Ovary (tissue), 9 donors: ENCODE data around the gene RIN1. TPM values are rescaled to one million over a fixed set of nuclear protein-coding genes. Genes with fewer than 3 reads are reported as not detected.
A peak's percentile ranks its signal among the peaks of the same experiment; 100 is the strongest.

Experiments used
- DNase-seq, 5 donors: peaks; one replicate each; pipeline ENCODE4 v3.0.0-alpha.2; 2019 to 2020
- H3K27ac ChIP-seq, 2 donors: fragments of 200-600 bp; one replicate each; pipeline versions ENCODE4 v1.5.1 to v1.8.0; 2019 to 2022
- H3K27me3 ChIP-seq: fragments of 200-600 bp; one replicate; pipeline ENCODE4 v1.8.0; 2022
- H3K36me3 ChIP-seq: fragments of 200-600 bp; sonication (generic); one replicate; pipeline ENCODE4 v1.5.1; 2019
- H3K4me1 ChIP-seq: one replicate; pipeline ENCODE4 v1.8.1; 2013; ENCODE audit warnings: mild to moderate bottlenecking, moderate library complexity; ENCODE audit not compliant: insufficient read depth
- H3K4me3 ChIP-seq: fragments of 200-600 bp; sonication (generic); one replicate; pipeline ENCODE4 v1.5.1; 2017
- H3K9me3 ChIP-seq, 2 donors: fragments of 200-600 bp in 1 of 2; sonication (generic) in 1 of 2; one replicate each; pipeline versions ENCODE4 v1.5.1 to v1.8.1; 2013 to 2019; ENCODE audit warnings: mild to moderate bottlenecking in 1 of 2, moderate library complexity in 1 of 2
- EP300 ChIP-seq: sonication (generic); formaldehyde crosslinking; IDR thresholded peaks from one replicate; pipeline ENCODE4 v1.6.1; 2017; ENCODE audit warnings: antibody characterized with exemption
- POLR2A ChIP-seq: fragments of 450-650 bp; IDR thresholded peaks from one replicate; pipeline ENCODE4 v1.6.1; 2017; ENCODE audit warnings: antibody characterized with exemption, mild to moderate bottlenecking, moderate library complexity
- WGBS, 3 donors: extraction: QIAGEN DNeasy Blood & Tissue Kit in 1 of 3; methylation state at CpG; one replicate each; pipeline versions ENCODE4 v1.1.5 to v1.1.7; 2013 to 2017; 5-methylcytosine and 5-hydroxymethylcytosine counted together
- intact Hi-C, 4 donors: fragments of 100-400 bp; cut with DNase I; formaldehyde crosslinking; loops; one replicate each; pipeline versions ENCODE4 v1.11.0 to v1.15.1; 2022 to 2023
- polyA plus RNA-seq, 2 donors: library from polyadenylated mRNA; stranded (reverse); fragments of 200-250 nt in 1 of 2; fragments of 350-450 nt in 1 of 2; fragmentation: Illumina TruSeq in 1 of 2; extraction: RNeasy Lipid Tissue Mini Kit (QIAGEN cat#74804) in 1 of 2; gene quantifications; one replicate each; pipeline ENCODE4 v1.2.3, GENCODE V29; 2013 to 2014
- total RNA-seq, 7 donors: library from RNA; depleted of rRNA in 2 of 7; stranded (reverse); fragments of >200 nt in 2 of 7; fragmentation: NEBNext Ultra II Directional in 3 of 7; extraction: Animal tissue kit (Norgen Biotek cat#: 25700) in 3 of 7; gene quantifications; one replicate each; pipeline versions ENCODE4 v1.1.0 to v1.2.4, GENCODE V29; 2016 to 2023
- TF ChIP-seq, protein P1 (sequence below), 3 donors: fragments of 450-650 bp in 2 of 3; fragments of 200-600 bp in 1 of 3; IDR thresholded peaks; one replicate each; pipeline versions ENCODE4 v1.5.1 to v1.8.0; 2016 to 2022; ENCODE audit warnings: antibody characterized with exemption in 3 of 3, mild to moderate bottlenecking in 1 of 3
- donor health status: DM: no; HTN: no; CAD: no; lungs with moderate emphysema.
- donor health status: DM: no; HTN: no; CAD: no.
- donor health status: Bipolar disorder and iron deficiency.
- donor health status: DM: yes; HTN: yes; CAD: no.
- donor health status: DM: no; HTN: no; CAD: no.
- donor health status: DM: yes; HTN: yes; CAD: no.

The RIN1 gene
- total and polyA plus RNA-seq, 9 donors = 0.52 to 9.5 (median 5.0) TPM

DNA sequence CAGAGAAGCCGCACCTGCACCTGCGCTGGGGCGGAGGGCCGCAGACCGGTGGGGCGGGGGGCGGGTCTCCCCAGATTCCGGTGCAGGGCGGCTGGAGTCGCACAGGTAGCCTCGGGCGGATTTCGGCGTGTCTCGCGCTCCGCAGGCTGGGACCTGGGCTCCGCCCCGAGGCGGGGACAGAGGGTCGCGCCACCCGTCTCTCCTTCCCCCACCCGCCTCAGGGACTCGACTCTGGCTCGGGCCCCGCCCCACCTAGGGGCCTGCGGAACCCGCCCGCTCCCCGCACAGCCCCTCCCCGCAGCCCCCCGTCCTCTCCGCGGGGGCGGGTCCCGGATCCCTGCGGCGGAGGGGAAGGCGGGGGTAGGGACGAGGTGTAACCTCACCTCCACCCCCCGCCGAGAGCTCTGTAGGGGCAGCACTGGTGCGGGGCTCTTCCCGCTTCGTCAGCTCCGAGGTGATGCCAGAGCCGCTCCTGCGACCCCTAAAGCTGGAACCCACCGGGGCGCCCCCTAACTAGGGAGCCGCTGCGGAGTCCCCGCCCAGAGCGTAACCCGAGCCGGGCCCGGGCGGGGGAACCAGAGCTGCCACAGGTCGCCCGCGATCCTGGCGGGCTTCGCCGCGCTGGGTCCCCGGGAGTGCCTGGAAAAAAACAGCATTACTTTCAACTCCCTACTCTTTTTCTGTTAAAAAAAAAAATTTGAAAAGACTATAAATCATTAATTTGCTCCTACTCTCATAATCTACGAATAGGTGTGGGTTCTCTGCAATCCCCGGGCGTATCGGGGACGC, 35.6 kb upstream of the RIN1 start, which contains the start of gene SLC29A2:
TSS of gene SLC29A2 (minus strand) at position 134 of the 789 bp plus-strand sequence. CDS start 169 bp downstream, outside the sequence.
- H3K4me1 ChIP-seq = no peaks in the 10 kb centered on the region
- H3K27ac ChIP-seq = peak within 1 kb of the TSS; percentile 15 to 21
- H3K36me3 ChIP-seq = no peaks in the 10 kb centered on the region
- peak within 1 kb of the TSS; percentile 43 for H3K4me3 ChIP-seq
- WGBS, 3 donors = 1 to 3% (median 2%) methylated on average over 57 to 72 of the region's 72 CpGs
- no peaks in the 10 kb centered on the region for H3K9me3 ChIP-seq
- H3K27me3 ChIP-seq = no peaks in the 10 kb centered on the region
- intact Hi-C loops = no loop called here
- TF ChIP-seq, protein P1, sequence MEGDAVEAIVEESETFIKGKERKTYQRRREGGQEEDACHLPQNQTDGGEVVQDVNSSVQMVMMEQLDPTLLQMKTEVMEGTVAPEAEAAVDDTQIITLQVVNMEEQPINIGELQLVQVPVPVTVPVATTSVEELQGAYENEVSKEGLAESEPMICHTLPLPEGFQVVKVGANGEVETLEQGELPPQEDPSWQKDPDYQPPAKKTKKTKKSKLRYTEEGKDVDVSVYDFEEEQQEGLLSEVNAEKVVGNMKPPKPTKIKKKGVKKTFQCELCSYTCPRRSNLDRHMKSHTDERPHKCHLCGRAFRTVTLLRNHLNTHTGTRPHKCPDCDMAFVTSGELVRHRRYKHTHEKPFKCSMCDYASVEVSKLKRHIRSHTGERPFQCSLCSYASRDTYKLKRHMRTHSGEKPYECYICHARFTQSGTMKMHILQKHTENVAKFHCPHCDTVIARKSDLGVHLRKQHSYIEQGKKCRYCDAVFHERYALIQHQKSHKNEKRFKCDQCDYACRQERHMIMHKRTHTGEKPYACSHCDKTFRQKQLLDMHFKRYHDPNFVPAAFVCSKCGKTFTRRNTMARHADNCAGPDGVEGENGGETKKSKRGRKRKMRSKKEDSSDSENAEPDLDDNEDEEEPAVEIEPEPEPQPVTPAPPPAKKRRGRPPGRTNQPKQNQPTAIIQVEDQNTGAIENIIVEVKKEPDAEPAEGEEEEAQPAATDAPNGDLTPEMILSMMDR (IDR thresholded peaks at IDR 0.05) = no peak
- TF ChIP-seq EP300 (no peak), POLR2A (no peak)
- peak in 3 of 5 donors; percentile 17 to 52 (median 33) for DNase-seq

DNA sequence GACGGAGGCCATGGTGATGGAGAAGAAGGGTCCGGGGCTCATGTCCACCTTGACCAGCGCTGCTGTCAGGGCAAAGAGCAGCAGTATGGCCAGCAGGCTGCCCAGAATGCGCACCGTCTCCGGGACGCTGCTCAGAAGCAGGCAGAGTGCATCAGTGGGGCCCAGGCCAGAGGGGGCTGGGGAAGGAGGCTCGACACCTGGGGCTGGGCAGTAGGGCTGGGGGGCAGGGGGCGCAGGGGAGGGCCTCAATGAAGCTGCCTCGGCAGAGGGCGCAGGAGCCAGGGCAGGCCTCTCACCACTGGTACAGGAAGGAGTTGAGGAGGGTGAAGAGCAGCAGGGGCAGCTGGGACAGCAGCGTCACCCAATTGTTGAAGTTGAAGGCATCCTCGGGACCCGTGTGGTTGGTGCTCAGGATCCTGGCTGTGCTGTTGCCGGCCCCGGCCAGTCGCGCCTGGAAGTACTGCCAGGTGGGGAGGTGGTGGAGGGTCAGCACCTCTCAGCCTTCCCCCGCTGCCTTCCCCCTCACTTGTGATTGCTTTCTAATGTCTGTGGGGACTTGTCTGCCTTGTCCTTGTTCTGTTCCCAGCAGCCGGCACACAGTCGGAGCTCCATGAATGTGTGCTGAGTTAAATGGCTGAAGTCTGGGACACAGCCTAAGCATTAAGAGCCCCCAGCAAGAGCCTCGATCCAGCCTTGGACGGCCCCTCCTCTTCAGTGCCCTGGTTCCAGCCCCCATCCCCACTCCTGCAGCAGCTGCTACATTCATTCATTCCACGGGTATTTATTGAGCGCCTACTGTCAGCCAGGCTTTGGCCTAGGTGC, 33.0 kb upstream of the RIN1 start:
- peak in 1 of 5 donors; percentile 30 for DNase-seq
- Histone ChIP-seq H3K27ac (no peak overlapping the region), H3K4me1 (no peaks in the 10 kb centered on the region), H3K4me3 (no peak overlapping the region), H3K9me3 (no peaks in the 10 kb centered on the region), H3K27me3 (no peaks in the 10 kb centered on the region), H3K36me3 (no peaks in the 10 kb centered on the region)
- intact Hi-C loops = no loop called here
- TF ChIP-seq, protein P1 (IDR thresholded peaks at IDR 0.05) = no peak
- TF ChIP-seq POLR2A = no peak
- no peak for TF ChIP-seq EP300
- 63 to 70% (median 67%) methylated on average over 25 of the region's 25 CpGs for WGBS, 3 donors

DNA sequence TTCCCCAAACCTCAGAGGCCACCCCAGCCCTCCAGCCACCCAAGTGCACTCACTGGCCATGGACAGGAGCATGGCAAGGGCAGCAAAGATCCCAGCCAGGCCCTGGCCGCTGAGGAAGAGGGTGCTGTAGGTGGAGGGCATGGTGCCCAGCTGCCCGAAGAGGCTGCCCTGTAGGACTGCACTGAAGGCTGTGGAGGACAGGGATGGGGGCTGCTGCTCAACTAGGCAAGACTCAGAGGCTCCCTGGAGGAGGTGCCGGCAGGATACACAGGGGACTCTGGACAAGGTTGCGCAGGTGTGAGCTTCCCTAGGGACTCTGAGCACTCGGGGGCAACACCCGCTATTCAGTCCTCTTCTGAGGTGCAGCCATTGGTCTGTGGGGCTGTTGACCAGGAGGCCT, 32.2 kb upstream of the RIN1 start:
- Histone ChIP-seq H3K4me1 (no peaks in the 10 kb centered on the region), H3K36me3 (no peaks in the 10 kb centered on the region), H3K9me3 (no peaks in the 10 kb centered on the region), H3K27me3 (no peaks in the 10 kb centered on the region), H3K27ac (no peak overlapping the region), H3K4me3 (no peak overlapping the region)
- no peak for DNase-seq
- intact Hi-C loops = no loop called here
- TF ChIP-seq EP300 (no peak), POLR2A (no peak)
- TF ChIP-seq, protein P1 (IDR thresholded peaks at IDR 0.05) = no peak
- 87 to 92% (median 89%) methylated on average over 6 of the region's 6 CpGs for WGBS, 3 donors

DNA sequence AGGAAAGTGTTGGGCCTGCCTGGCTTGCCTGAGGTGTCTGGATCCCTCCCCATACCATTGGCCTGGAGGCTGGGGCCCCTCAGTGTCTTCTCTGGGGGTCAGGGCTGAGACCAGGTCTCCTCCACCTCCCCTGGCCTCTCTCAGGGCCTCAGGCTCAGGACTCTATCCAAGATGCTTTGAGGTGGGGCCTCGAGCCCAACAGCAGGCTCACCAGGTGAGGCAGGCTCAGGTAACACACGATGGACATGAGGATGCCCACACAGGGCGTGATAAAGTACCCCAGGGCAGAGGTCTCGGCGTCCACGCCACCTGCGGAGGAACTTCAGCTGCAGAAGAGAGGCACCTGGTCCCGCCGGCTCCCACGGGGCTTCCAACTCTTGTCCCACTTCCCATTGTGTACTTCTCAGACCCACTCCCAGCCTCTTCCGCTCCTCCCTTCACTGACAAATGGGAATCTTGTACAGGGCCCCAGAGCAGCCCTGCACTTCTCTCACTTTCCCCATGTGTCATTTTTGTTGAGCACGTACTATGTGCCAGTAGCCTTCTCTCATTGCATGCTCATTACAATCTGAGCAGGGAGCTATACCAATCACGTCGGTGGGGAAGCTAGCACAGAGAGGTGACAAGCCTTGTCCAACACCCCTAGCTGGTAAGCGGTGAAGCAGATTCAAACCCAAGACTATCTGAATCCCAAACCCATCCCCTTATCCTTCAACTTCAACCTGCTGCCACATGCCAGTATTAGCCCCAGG, 31.5 kb upstream of the RIN1 start:
- H3K4me1 ChIP-seq = no peaks in the 10 kb centered on the region
- H3K27ac ChIP-seq = no peak overlapping the region
- 67 to 76% (median 73%) methylated on average over 15 of the region's 15 CpGs for WGBS, 3 donors
- no peaks in the 10 kb centered on the region for H3K36me3 ChIP-seq
- no peak for TF ChIP-seq POLR2A
- TF ChIP-seq EP300 = no peak
- TF ChIP-seq, protein P1 (IDR thresholded peaks at IDR 0.05) = no peak
- no peak overlapping the region for H3K4me3 ChIP-seq
- H3K27me3 ChIP-seq = no peaks in the 10 kb centered on the region
- peak in 1 of 5 donors; percentile 11 for DNase-seq
- no peaks in the 10 kb centered on the region for H3K9me3 ChIP-seq
- intact Hi-C loops = no loop called here
